Measurements from ENCODE around the gene FAM3D. TPM values are rescaled to one million over a fixed set of nuclear protein-coding genes. Genes with fewer than 3 reads are reported as not detected.

Gene FAM3D
- total and polyA plus RNA-seq, 12 donors: 0.06 to 0.40 (median 0.22) TPM; not detected in 8

GRCh38 chr3:58693940-58694850, 27.6 kb upstream of the FAM3D start:
- no peaks in the 10 kb centered on the region for H3K27me3 ChIP-seq
- H3K36me3 ChIP-seq (replicated peaks in 1 of 2): no peaks in the 10 kb centered on the region
- DNase-seq: no peak
- TF ChIP-seq POLR2A (IDR thresholded peaks at IDR 0.05) (no peak), CTCF (IDR thresholded peaks at IDR 0.05) (no peak)
- no peak overlapping the region for H3K4me3 ChIP-seq
- H3K4me1 ChIP-seq (replicated peaks in 1 of 2): no peaks in the 10 kb centered on the region
- H3K27ac ChIP-seq: no peak overlapping the region
- intact Hi-C loops (cut with DNase I): no loop called here
- WGBS, 4 donors: 50 to 58% (median 53%) methylated on average over 7 of the region's 7 CpGs
- H3K9me3 ChIP-seq (replicated peaks in 1 of 3): no peaks in the 10 kb centered on the region

GRCh38 chr3:58692484-58692883, 25.9 kb upstream of the FAM3D start:
- Histone ChIP-seq H3K36me3 (replicated peaks in 1 of 2) (no peaks in the 10 kb centered on the region), H3K9me3 (replicated peaks in 1 of 3) (no peaks in the 10 kb centered on the region), H3K27ac (no peak overlapping the region), H3K27me3 (no peaks in the 10 kb centered on the region), H3K4me1 (replicated peaks in 1 of 2) (no peaks in the 10 kb centered on the region), H3K4me3 (no peak overlapping the region)
- no peak for DNase-seq
- no peak for TF ChIP-seq POLR2A (IDR thresholded peaks at IDR 0.05)
- TF ChIP-seq CTCF (IDR thresholded peaks at IDR 0.05): no peak
- intact Hi-C loops (cut with DNase I): no loop called here
- 54 to 91% (median 75%) methylated on average over 1 of the region's 1 CpG for WGBS, 4 donors

- Histone ChIP-seq H3K27ac (no peak overlapping the region), H3K9me3 (replicated peaks in 1 of 3) (no peaks in the 10 kb centered on the region), H3K4me3 (no peak overlapping the region), H3K27me3 (no peaks in the 10 kb centered on the region), H3K36me3 (replicated peaks in 1 of 2) (no peaks in the 10 kb centered on the region), H3K4me1 (replicated peaks in 1 of 2) (no peaks in the 10 kb centered on the region)
- intact Hi-C loops (cut with DNase I): no loop called here
- TF ChIP-seq POLR2A (IDR thresholded peaks at IDR 0.05) (no peak), CTCF (IDR thresholded peaks at IDR 0.05) (no peak)
- no peak for DNase-seq
- 52 to 100% (median 92%) methylated on average over 1 of the region's 1 CpG for WGBS, 4 donors
Measured at GRCh38 chr3:58691997-58692396, 25.4 kb upstream of the FAM3D start.

- no peak for DNase-seq
- intact Hi-C loops (cut with DNase I): no loop called here
- no peaks in the 10 kb centered on the region for H3K36me3 ChIP-seq (replicated peaks in 1 of 2)
- H3K9me3 ChIP-seq (replicated peaks in 1 of 3): no peaks in the 10 kb centered on the region
- no peaks in the 10 kb centered on the region for H3K4me1 ChIP-seq (replicated peaks in 1 of 2)
- no peak overlapping the region for H3K27ac ChIP-seq
- no peaks in the 10 kb centered on the region for H3K27me3 ChIP-seq
- TF ChIP-seq CTCF (IDR thresholded peaks at IDR 0.05): no peak
- no peak for TF ChIP-seq POLR2A (IDR thresholded peaks at IDR 0.05)
- H3K4me3 ChIP-seq: no peak overlapping the region
- WGBS, 4 donors: 55 to 90% (median 81%) methylated on average over 2 of the region's 2 CpGs
Measured at GRCh38 chr3:58690490-58690889, 23.9 kb upstream of the FAM3D start.

Data from adrenal gland (tissue), 12 donors.